Activated CD4-positive, CD25-positive, alpha-beta regulatory T cell treated with anti-CD3 and anti-CD28 coated beads, Interleukin-2, amount 50 U/mL, for 16 hours (primary cell): ENCODE measurements around the gene OPN5.
"Not testable (repeated sequence)": the region's sequence is repeated elsewhere in the genome, so short reads cannot be mapped to it uniquely, and the experiment has no call there.

Experiments
- DNase-seq: peaks from one replicate; pipeline ENCODE4 v3.0.0-alpha.2; 2020; ENCODE audit warnings: low read depth, low spot score

The OPN5 gene

GRCh38 chr6:47781732-47782131 is at the start of gene OPN5:
OPN5 (plus strand) TSS chr6:47782032; CDS start chr6:47782067, 35 bp downstream.
- DNase-seq = no peak

- no peak for DNase-seq
Observed at GRCh38 chr6:47733879-47734558, 47.8 kb upstream of the OPN5 start.

- no peak for DNase-seq
Observed at GRCh38 chr6:47734831-47735481, 46.9 kb upstream of the OPN5 start.

DNA sequence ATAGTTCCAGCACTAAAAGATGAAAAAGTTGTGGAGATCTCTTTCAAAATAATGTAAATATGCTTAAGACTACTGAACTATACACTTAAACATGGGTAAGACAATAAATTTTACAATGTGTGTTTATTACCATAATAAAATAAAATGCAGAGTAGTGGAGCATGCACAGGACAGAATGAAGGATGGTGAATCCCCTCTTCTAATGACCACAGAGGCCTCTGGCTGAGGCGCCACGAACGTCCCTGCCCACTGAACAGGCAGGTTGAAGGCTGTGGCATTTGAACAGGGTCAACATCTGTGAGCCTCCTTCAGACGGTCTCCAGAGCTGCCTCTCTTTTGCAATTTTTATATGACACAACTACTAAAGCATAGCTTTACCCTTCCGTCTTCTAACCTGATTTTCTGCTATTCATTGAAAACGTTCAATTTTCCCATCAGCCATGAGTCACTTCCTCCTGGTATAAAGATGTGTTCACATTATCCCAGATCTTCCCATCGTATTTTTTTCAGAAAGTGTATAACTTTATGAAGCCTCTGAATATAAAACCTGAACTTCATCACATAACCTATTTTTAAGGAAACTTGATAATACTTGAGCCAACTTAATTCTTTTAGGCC is 45.6 kb upstream of the OPN5 start:
- DNase-seq = no peak

DNA sequence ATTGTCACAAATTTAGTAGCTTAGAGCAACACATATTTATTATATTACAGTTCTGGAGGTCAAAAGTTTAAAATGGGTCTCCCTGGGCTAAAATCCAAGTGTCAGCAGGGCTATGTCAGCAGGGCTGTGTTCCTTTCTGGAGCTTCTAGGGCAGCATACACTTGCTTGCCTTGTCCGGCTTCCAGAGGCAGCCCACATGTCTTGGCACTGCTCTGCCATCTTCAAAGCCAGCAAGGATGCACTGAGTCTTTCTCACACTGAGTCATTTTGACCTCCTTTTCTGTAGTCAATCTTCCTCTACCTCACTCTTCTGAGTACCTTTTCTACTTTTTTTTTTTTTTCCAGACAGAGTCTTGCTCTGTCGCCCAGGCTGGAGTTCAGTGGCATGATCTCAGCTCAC is 44.4 kb upstream of the OPN5 start:
- DNase-seq = no peak

DNA sequence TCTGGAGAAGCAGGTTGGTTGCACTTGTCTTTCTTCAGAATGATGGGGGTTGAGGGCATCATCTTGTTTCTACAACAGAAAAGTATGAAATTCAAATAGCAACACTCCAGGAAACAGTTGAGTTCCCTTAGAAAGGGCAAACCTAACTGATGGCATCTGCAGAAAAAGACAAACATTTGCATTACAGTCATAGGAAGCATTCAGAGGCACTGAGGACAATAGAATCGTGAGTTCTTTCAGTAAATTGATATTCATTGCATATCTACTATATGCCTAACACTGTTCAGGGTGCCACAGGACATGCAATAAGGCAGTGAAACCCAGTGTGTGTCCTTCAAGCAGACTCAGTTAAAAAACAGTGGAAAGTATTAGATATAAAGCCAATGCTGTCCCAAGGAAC is 41.1 kb upstream of the OPN5 start:
- DNase-seq = no peak

GRCh38 chr6:47741807-47742206 is 40.0 kb upstream of the OPN5 start:
- DNase-seq = no peak

GRCh38 chr6:47743744-47744143 is 38.1 kb upstream of the OPN5 start:
- DNase-seq = no peak

- not testable (repeated sequence) for DNase-seq
Observed at GRCh38 chr6:47745269-47745668, 36.6 kb upstream of the OPN5 start.

DNA sequence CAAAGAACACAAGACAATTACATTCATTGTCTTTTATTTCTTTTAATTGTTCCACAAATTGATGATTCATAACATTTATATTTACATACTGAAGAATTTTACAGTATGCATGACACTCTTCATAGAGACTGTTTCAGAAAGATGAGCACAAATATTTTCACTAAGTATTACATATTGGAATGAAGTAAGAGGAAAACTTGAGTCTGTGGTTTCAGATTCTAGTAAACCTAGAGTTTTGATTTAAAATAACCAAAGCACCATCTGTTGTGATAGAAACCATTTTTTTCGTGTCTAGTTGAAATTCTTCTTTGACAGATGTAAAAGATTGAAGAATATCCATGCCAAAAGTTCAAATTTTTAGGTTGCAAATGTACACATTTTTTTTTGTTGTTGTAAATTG is 32.1 kb upstream of the OPN5 start:
- DNase-seq = no peak

DNA sequence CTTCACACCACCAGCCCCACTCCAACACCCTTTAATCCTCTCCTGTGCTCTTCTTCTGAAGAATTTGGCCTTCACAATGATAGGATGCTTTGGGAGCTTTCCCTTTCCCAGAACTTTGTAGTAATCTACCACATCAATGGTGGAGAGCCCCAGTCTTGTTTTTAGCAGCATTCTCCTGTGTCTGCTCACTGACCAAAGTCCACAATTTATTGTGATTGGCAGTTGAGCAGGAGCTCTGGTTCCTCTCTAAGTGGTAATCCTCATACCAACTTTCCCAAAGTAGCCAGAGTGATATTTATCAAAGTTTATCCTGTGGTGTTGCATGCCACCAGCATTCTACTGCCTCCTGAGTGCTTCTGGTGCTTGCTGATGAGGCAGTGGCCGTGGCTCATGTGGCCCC is 29.0 kb upstream of the OPN5 start:
- no peak for DNase-seq

- no peak for DNase-seq
Observed at GRCh38 chr6:47759364-47759763, 22.5 kb upstream of the OPN5 start.

GRCh38 chr6:47762502-47762901 is 19.3 kb upstream of the OPN5 start:
- no peak for DNase-seq

DNA sequence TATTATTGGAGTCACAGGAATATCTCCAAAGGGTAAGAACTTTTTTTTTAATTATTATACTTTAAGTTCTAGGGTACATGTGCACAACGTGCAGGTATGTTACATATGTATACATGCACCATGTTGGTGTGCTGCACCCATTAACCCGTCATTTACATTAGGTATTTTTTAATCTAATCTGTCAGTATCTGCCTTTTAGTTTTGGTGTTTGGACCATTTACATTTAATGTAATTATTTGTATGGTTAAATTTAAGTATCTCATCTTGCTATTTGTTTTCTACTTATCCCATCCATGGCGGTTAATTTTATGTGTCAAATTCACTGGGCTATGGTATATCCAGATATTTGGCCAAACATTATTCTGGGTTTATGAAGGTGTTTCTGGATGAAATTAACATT is 15.4 kb upstream of the OPN5 start:
- no peak for DNase-seq

DNA sequence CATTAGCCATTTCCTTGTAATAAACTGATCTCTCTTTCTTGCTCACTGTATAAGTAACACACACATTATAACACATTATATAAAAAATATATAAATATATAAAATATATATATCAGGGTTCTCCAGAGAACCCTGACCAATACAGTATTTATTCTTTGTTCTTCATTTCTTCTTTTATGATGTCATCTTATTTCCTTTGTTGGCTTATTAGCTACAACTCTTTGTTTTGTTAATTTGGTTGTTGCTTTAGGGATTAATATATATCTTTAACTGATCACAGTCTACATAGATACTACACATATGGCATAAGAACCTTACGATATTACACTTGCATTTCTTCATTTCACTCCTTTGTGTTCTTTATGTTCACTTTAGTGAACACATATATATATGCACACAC is 14.7 kb upstream of the OPN5 start:
- DNase-seq = no peak

DNA sequence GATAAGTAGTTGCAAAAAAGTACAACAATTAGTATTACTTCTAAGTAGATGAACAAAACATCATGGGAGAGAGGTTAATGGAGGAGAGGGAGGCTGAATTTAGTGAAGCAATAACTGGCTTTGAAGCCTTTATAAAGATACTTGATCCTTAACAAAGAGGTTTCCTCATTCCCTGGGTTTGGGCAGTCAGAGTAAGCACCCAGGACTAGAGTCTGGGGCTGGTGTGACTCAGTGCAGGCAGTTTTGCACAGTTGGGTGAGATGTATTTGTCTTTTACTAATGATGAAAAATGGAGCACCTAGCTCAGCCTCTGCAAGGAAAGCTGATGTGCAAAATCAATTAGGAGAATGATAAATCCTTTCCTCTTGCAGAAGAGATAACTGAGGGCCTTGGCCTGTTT is 11.8 kb upstream of the OPN5 start:
- DNase-seq = no peak

DNA sequence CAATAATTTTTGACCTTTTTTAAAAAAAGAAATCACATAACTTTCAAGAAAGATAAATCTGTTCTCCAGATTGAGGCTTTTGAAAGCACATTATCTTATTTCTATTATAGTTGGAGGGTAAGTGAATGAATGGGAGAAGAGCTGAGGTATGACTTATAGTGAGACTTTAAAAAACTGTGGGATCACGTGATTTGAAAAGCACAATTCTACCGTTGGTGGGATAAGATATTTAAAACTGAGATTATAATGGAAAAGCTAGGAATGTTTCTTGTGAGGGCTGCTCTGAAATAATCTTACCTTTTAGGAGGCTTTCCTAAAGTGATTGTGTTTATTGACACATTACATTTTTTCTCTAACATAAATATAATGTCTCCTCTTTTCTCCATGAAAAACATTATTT is 9.5 kb upstream of the OPN5 start:
- DNase-seq = no peak

DNA sequence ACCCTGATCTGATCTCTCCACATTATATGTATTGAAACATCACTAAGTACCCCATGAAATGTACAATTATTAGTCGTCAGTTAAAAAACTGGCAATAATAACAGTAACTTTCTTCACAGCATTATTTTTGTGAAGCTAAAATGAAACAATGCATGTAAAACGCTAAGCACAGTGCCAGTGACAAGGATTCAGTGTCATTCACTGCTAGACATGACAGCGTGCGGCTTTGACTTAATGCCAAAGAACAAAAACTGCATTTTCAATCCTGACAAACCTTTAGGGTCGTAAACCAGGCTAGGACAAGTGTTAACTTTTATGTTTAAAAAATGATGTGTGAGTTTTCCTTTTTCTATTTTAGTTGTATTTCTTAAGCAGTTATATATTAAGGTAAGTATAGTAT is 8.8 kb upstream of the OPN5 start:
- DNase-seq = no peak

GRCh38 chr6:47780510-47781356 is 1.1 kb upstream of the OPN5 start:
- no peak for DNase-seq

DNA sequence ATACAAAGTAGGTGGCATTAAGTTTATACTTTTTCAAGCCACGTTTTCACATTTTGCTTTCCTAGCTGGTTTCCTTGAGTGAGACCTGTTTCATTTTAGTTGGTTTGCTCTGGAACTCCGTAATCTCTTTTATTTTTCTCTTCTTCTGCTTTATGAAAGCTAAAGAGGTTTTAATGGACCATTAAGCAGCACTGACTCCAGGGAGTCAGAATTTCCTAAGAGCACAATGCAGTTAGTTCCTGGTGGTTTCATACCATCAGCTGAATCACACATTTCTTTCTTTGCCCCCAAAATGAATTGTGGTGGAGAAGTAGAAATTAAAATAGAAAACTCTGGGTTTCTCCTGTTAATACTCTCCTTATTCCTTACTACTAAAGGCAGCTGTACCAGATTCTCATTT is 3.4 kb downstream of the OPN5 start:
- DNase-seq = no peak

GRCh38 chr6:47787620-47788497 is 6.0 kb downstream of the OPN5 start:
- DNase-seq = no peak
